DLD1 (cell line): Measurements from ENCODE around the gene UBR4.
"Not testable (repeated sequence)": the region's sequence is repeated elsewhere in the genome, so short reads cannot be mapped to it uniquely, and the experiment has no call there.

Source experiments
- in situ Hi-C: cut with HindIII; loops from 2 replicates; pipeline ENCODE4 v1.10.0; 2017; ENCODE audit warnings: low sequenced_read_pairs

The UBR4 gene

DNA sequence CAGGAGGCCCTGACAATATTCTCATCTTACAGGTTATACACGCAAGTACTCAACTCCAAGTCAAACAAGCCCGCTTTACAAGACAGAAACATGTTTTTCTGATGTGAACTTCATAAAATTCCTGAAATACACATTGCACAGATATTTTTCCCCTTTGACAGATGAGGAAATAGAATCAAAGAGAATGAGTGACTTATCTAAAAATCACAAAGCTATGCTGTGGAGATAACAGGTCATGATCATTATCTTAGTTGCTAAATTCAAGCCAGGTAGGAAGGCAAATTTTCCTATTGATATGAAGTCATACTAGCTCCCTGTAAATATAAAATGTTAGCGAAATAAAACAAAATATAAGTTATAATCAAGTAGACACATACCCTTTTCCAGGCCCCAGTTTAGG, 18.3 kb downstream of the UBR4 start:
- in situ Hi-C loops: no loop called here

DNA sequence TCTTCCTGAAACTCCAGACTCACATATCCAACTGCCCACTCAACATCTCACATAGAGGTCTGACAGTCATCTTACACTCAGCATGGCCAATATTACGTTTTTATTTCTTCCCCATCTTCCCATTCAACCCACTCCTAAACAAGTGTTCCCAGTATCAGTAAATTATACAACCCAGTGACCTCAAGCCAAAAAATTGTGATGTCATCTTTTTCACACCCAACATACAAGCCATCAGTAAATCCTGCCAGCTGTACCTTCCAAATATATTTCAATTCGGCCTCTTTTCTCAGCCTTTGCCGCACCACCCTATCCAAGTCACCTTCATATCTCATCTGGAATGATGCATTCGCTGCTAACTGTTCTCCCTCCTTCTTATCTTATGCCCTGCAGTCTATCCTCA, 19.6 kb downstream of the UBR4 start:
- in situ Hi-C loops: no loop called here

DNA sequence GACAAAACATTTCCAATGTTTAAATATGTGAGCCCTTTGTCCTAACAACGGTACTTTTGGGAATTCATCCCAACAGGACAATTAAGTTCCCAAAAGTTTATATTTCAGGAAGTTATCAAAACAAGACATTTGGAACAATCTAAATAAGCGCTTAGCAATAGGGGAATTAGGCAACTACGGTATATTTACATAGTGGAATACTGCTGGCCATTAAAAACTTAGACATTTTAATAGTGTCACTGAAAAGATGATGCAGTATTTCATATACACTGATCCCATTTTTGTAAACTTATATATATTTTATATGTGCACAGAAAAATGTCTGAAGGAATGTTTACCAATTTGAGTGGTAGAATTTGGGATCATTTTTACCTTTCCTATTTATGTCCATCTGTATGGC, 20.8 kb downstream of the UBR4 start:
- in situ Hi-C loops: no loop called here

DNA sequence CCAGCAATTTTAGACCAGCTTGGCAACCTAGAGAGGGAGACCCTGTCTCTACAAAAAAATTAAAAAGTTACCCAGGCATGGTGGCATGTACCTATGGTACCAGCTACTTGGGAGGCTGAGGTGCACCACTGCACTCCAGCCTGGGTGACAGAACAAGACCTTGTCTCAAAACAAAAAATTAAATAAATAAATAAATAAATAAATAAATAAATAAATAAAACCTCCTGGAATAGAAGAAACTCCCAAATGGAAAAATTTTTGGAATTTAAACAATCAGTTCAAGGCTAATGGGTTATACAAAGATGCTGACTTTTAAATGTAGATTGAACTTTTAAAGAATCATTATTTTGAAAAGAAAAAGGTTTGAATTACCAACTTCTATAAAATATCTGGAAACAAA, 22.2 kb downstream of the UBR4 start:
- in situ Hi-C loops: no loop called here

DNA sequence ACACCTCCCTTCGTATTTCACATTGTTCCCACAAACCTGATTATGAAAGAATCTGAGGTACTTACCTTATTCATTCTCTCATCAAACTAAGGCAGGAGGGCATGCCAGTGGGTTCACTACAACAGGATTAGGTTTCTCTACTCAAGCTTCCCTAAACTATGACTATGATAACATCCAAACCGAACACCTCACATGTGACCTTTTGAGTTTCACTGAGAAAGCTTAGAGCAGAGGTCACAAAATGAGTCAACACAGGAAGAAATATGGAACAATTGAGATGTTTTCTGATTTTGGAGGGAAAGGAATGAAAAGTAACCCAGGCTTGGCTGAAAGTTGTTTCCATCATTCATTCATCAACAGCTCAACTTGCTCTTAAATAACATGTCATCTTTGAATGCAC, 24.1 kb downstream of the UBR4 start:
- in situ Hi-C loops: no loop called here

DNA sequence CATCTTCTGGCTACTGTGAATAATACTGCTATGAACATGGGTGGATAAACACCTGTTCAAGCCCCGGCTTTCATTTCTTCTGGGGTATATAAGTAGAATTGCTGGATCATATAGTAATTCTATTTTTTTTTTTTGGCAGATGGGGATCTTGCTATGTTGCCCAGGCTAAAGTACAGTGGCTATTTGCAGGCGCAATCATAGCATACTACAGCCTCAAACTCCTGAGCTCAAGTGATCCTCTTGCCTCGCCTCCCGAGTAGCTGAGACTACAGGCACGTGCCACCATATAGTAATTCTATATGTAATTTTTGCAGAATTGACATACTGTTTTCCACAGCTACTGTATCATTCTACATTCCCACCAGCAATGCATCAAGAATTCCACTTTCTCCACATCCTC, 27.8 kb downstream of the UBR4 start:
- in situ Hi-C loops: no loop called here

DNA sequence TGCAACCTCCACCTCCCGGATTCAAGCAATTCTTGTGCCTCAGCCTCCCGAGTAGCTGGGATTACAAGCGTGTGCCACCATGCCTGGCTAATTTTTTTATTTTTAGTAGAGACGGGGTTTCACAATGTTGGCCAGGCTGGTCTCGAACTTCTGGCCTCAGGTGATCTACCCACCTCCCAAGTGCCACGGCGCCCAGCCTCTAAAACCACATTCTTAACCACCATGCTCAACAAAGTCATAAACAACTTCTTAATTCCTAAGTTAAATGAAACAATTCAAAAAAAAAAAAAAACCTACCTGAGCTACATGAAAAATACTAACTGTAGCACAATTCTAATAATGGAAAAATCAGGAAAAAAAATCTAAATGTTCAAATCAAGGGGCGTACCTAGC, 29.8 kb downstream of the UBR4 start:
- in situ Hi-C loops: not testable (repeated sequence)

DNA sequence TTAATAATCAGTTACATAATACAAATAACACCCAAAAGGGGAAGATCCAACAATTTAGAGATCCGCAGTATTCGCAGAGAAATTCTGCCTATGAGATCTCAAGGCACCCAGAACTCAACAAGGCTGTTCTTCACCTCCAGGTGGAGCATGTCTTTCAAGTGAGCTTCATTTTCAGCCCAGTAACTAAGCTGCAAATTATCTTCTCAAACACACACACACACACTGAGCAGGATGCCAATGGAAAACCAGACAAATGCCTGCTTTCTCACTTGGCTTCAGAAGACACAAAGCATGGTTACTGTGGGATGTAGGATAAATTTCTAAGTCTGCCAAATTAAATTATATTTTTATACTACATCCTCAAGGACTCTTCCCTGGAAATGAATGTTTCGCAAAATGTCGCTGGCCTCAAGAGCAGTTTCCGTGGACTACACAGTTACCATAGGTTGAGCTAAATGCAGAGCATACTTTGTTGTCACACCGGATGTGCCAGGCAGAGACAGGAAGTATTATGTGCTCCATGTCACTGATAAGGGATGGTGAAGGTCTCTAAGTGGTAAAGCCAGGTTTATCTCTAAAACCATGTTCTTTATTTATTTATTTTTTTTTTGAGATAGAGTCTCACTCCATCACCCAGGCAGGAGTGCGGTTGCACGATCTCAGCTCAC, 30.3 kb downstream of the UBR4 start:
- in situ Hi-C loops: no loop called here

DNA sequence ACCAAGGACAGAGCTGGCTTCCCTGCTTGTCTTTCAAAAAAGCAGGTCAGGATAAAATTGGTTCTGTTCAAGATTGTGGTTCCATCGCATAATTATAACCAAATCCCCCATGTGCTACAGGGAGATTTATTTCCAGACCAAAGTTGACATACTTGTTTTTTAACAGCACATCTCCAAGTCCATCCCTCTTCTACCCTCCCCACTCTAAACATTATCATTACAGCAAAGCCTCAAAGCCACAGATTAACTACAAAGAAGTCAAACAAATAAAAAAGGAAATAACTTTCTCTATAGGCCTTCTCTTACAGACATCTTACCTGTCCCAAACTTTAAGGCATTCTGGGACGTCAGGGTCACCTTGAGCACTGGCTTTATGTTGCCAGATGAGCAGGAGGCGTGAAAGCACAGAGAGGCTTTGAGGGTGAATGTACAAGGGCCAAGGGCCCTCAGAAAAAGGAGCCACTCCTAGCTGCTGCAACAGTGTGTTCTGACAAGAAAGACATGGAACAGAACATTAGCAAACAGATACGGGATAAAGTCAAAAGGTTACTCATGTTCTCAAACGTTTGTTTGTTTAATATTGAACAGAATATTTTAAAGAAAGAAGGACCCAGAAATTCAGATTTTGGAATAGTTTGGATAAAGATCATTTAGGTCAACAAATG, 31.2 kb downstream of the UBR4 start:
- in situ Hi-C loops: no loop called here

DNA sequence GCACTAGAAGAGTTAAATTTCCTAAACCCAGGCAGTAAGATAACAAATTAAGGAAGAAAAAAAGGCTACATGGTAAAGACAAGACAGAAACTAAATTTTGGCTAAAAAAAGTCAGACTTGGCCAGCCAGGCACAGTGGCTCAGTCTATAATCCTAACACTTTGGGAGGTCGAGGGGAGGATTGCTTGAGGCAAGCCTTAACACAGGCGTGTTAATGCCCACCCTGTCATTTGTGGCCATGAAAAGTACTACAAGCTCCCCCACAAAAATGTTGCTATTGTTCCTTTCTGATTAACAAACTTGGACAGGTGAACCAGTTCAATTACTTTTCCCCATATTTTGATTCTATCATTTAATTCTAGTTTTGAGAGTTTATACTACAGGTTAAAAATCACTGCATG, 32.3 kb downstream of the UBR4 start:
- in situ Hi-C loops: no loop called here

DNA sequence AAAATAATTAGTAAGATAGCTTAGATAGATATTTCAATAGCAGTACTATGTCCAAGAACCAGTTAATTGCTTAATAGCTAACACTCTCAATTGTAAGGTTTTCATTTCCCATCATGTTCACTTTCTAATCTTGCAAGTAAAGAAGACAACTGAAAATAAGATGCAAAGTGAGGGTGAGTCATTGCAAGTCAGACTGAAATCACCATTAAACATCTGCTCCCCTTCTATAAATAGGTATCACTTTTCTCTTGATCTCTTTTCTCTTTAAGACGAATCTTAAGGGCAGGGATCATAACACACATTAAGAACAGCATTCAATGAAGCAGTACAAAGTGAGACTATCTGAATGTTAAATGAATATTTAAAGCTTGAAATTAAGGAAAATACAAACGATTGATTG, 40.4 kb downstream of the UBR4 start:
- in situ Hi-C loops: no loop called here

DNA sequence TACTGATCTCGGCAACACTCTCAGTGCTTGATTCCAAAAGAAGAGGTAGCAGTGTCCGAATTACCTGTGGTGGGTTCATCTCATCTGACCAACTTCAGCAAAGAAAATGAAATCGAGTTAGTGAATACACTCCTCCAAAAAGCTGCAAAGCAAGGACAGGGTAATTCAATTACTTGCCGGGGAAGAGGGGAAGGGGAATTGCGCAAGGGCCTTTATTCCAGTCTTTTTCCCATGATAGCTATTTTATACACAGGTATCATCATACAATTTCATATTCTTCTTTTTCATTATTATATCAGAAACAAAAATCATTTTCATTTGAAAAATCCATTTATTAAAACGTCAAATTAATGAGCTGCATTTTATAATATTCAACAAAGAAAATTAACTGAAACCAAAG, 42.9 kb downstream of the UBR4 start:
- in situ Hi-C loops: no loop called here

DNA sequence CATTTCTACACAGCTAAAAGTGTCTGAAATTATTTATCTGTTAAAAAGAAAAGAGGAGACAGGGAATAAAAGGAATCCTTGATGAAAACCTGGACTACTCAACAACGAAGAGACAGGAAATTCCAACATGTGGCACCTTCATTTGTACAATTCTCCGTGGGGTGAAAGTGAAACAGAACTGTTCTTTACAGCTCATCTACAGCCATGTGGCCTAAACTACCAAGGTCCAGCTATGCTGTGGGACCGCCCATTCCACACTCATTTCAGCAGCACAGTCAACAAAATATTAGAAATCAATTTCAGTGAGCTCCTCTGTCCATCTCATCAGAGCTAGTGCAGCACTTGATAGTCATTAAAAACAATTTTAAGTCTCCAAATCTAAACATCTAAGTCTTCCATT, 44.0 kb downstream of the UBR4 start:
- in situ Hi-C loops: no loop called here

DNA sequence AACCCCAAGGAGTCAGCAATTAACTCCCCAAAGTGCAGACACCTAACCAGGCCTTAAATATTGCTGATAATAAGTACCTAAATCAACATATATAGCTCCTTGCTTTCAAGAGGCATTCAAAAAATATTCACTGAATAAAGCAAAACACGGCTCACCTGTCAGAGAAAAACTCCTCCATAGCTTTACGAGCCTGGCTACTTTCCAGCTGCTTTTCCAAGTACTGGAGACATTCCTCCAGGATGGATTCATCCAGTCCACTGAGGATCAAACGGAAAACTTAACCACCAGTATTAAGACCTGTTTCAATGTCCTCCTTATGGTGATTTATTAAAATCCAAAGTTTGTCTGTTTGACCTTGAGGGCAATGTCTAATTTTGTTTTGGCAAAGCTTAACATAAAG, 44.6 kb downstream of the UBR4 start:
- in situ Hi-C loops: no loop called here

DNA sequence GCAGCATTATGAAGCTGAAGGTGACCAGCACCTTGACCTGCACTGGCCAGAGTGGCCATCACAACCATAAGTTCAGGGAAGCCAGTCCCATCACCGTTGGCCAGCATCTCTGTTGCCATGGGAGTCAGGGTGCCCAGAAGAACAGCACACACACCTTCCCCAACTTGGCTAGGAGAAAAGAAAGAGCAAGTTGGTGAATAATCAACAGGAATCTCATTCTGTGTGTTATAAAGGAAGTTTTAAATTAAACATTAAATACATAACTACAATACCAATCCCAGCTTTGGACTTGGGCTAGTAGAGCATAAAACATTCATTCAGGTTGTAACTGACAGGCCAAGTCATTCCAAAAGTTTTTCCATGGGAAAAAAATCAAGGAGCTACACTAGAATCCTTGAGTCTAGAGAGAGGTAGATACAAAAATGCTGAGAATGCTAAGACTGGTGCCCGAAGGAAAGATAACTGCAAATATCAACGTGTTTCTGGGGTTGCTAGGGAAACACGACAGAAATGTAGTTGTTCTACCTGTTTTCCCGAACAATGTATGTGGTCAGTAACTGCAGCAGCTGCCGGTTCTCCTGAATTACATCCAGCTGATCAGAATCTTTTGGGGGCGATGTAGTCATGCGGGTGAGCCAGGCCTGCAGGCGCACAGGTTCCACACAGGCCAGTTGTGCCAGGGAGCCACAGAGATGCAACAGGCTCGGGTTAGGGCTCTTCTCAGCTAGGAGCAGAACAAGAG, 45.6 kb downstream of the UBR4 start:
- in situ Hi-C loops: no loop called here

DNA sequence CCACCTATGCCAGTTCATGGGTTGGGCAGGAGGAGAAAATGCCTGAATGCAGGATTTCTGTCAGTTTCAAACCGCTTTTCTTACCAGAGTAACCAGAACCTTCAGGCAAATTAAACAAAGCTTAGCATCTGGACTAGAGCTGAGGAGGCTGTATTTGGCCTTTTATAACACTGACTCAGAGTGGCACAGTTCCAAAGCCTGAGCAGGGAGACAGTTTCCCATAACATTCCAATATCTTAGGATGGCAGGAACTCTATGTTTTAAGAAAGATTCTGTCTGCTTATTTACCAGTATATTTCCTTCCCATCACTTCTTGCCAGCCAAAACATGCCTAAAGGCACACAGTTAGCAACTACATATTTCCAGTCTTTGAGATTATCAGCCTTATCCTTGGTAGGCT, 46.8 kb downstream of the UBR4 start:
- in situ Hi-C loops: no loop called here

DNA sequence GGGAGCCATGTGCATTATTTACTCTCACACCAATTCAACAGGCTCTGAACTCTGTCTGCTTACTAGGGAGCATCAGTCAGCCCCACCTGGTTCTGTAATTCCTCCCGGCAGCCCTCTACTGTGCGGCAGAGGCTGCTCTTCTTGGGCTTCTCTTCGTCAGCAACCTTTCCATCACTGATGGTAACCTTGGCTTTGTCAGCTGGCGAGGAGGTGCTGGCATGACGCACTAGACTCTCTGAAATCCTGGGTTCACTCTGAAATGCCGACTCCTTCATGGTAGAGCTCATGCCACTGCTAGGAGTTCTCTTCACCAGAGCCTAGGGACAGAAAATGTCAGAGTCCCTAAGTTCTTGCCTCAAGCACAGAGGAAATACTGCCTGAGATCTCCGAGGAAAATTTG, 49.2 kb downstream of the UBR4 start:
- in situ Hi-C loops: no loop called here

DNA sequence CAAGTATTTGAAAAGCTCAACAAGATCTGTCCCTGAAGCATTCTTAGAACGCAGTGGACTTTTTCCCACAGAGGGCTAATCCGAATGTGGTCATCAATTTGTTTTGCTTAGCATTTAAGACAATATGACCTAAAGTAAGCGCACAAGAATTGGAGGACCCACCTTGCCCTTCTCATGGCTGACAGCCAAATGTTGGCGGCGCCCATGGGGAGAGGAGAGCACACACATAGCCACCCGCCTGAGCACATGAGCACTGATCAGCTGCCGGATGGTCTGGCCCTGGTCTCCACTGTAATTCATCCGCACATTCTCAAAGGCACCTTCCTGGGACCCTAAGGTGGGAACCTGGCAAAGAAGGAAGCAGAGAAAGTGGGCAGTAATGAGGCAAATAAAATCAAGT, 52.4 kb downstream of the UBR4 start:
- in situ Hi-C loops: no loop called here

DNA sequence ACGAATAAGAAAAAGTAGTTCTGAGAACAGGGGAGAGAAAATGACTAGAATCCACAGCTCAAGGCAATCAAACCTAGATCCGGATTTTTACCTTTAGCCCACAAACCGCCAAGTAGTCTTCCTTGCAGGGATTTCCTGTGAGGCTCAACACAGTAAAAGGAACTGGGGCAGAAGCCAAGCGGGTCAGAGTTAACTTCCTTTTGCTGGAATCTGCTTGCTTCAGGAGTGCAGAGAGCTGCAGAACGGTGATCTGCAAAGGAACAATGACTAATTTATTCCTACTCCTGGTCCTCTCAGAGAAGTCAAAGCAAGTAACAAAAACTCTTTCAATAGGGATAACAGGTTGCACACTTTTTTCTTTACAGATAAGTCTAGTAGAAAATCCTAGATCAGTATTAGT, 53.4 kb downstream of the UBR4 start:
- in situ Hi-C loops: no loop called here

DNA sequence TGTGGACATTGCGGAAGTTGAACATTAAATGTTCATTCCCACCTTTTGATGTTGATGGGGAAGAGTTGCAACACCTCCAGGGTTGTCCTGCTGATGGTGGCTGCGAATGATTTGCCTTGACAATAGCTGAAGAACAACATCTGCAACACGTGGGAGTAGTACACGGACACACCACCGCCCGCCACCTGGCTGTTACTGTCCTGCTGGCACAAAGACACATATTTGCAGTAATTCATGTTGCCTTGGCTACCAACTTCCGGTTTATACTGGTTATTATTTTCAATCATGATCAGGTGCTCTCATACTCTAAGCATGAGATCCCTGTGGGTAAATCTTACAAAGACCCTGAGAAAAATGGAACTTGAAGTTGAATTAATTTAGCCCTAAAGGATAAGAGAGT, 55.2 kb downstream of the UBR4 start:
- in situ Hi-C loops: no loop called here

DNA sequence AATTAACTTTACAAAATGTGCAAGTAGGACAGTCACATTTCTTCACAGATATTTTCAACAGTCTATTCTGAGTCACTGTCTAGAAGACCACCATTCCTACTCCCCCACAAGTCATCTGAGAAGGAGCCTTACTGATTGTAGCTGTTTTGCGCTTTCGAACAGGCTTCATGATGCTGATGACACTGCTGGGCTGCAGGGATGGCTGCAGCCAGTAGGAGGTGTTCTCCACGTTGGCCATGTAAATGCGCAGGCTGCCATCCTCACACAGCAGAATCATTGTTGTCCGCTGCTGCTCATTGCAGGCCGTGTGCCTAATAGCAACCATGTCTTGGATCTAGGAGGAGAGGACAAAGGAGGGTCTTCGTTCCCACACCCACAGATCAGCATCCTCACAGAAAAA, 56.9 kb downstream of the UBR4 start:
- in situ Hi-C loops: no loop called here

DNA sequence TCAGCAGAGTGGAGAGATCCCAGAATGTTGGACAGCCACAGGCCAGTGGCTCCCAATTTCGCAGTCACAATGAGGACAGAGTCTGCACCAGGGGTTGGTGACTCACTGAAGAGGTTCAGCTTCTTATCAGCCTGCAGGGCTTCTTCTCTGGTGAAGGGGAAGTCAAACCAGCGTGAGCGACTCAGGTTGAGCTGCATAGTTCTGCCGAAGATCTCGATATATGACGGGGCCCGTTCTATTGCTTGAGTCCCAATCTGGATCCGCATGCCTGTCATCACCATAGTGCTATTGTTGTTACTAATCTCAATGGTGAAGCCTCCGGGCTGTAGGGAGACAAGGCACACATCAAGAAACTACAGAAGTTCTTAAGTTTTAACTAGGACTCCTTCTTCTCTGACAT, 58.5 kb downstream of the UBR4 start:
- in situ Hi-C loops: no loop called here
